Measurements from ENCODE around the gene SRGAP3.

SRGAP3 gene

DNA sequence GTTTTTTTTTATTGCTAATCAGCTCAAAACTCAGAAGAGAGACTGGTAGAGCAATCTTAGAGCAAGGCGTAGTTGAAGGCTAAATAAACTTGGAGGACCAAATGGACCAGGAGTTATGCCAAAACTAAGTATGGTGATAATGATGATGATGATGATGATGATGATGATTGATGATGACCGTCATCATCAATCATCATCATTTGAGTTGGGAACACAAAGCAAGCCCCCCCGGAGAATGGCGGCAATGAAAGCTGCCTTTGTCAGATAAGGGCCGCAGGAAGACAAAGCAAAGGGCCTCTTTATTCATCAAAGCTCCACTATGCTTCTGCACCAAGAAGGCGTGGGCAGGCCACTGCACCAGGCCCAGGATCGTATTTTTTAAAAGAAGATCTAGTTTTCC, 204.1 kb downstream of the SRGAP3 start:
- no peak overlapping the region for H3K27ac ChIP-seq
- TF ChIP-seq, protein P1, sequence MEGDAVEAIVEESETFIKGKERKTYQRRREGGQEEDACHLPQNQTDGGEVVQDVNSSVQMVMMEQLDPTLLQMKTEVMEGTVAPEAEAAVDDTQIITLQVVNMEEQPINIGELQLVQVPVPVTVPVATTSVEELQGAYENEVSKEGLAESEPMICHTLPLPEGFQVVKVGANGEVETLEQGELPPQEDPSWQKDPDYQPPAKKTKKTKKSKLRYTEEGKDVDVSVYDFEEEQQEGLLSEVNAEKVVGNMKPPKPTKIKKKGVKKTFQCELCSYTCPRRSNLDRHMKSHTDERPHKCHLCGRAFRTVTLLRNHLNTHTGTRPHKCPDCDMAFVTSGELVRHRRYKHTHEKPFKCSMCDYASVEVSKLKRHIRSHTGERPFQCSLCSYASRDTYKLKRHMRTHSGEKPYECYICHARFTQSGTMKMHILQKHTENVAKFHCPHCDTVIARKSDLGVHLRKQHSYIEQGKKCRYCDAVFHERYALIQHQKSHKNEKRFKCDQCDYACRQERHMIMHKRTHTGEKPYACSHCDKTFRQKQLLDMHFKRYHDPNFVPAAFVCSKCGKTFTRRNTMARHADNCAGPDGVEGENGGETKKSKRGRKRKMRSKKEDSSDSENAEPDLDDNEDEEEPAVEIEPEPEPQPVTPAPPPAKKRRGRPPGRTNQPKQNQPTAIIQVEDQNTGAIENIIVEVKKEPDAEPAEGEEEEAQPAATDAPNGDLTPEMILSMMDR (conservative IDR thresholded peaks at IDR 0.05) = no peak

DNA sequence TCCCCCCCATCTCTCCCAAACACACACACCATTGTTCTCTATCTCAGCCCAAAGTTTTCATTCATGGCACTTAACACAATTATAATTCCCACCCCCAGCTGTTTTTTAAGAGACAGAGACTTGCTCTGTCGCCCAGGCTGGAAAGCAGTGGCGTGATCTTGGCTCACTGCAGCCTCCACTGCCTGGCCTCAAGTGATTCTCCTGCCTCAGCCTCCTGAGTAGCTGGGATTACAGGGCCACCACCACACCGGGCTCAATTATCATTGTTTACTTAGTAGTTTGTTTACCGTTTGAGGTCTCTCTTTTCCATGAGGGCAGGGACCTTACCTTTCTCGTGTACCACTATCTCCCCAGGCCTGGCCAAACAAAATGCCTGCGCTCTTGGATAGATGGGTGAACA, 206.4 kb downstream of the SRGAP3 start:
- TF ChIP-seq, protein P1 (conservative IDR thresholded peaks at IDR 0.05) = no peak
- no peak overlapping the region for H3K27ac ChIP-seq

DNA sequence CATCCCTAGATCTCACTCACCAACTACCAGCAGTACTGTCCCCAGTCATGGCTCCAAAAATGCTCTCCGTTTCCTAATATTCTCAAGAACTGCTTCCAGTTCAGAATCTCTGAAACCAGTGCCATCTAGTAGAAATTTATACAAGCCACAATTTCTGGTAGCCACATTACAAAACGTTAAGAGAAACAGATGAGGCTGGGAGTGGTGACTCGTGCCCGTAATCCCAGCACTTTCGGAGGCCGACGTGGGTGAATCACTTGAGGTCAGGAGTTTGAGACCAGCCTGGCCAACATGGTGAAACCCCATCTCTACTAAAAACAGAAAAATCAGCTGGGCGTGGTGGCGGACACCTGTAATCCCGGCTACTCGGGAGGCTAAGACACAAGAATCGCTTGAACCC, 207.8 kb downstream of the SRGAP3 start:
- H3K27ac ChIP-seq = no peak overlapping the region
- TF ChIP-seq, protein P1 (conservative IDR thresholded peaks at IDR 0.05) = no peak

DNA sequence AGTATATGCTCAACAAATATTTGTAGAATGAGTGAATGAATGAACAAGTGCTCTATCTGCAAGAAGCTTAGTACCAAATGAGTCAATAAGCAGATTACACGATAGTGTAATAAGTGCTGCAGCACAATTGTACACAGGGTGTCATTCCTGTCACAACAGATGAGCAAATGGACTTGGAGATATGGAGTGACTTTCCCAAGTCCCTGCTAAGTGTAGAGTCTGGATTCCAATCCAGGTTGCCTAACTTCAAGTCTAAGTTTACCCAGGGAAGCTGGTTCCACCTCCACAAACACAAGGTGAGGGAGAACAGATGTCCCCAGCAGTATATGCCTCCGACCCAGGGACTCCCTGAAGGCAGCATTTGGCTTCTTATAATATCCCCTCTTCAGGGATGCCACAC, 208.4 kb downstream of the SRGAP3 start:
- TF ChIP-seq, protein P1 (conservative IDR thresholded peaks at IDR 0.05) = no peak
- H3K27ac ChIP-seq = no peak overlapping the region

DNA sequence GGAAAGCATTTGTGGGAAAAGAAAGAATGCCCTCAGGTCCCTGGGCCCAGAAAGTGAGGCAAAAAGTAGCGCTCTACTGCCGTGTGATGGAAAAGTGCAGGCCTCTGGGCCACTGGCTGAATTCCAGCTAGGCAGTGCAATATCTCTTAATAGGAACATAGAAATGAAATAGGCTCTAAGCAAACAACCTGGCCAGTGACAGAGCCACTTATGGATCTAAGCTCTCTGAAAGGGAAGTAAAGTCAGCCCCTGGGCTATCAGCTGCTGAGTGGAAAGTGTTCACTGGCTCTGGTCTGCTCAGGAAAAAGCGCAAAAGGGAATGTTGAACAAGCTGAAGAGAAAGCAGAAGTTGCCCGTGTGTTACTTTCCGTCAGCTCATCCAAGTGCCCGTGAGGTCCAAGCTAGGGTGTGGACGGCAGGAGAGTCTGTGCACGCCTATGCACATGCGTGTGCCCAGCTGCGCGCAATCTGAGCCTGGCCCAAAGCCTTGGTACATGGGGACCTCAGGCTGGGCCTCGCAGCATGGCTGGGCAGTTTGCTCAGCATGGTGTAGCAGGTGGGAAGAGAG, 212.2 kb downstream of the SRGAP3 start:
- H3K27ac ChIP-seq = peak overlapping the region; percentile 8; the same call in 1 of the 2 replicates
- TF ChIP-seq, protein P1 (conservative IDR thresholded peaks at IDR 0.05) = no peak

DNA sequence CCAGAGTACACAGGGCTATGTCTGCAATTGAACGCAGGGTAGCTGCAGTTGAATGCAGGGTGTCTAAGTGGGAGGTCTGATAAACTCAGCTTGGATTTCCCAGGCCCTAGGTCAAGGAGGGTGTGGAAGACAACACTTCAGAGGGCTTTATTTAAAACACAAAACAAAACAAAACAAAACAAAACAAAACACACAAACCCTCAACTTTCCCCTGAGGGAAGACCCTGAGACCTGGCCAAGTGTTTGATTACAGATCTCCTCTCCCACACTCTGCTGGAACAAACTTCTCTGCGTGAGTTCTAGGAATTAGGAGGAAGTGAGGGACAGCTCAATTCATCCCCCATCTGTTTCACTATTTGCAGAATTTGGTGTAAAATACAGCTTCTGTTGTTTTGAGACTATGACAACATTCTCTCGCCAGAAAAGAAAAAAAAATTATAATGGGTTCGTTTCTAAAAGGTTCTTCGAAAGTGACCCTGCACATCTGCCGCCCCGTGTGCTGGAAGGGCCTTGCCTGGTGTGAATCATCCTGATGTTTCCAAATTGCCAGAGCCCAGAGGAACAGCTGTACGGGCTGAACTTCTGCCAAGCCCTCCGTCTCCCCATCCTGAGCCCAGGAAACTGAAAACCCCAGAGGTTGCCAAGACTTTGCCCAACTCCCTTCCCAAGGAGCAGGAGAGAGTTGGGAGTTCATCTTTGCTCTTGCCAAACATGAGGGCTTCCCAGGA, 212.9 kb downstream of the SRGAP3 start:
- peak overlapping the region; percentile 8; the same call in 1 of the 2 replicates for H3K27ac ChIP-seq
- TF ChIP-seq, protein P1 (conservative IDR thresholded peaks at IDR 0.05) = no peak

DNA sequence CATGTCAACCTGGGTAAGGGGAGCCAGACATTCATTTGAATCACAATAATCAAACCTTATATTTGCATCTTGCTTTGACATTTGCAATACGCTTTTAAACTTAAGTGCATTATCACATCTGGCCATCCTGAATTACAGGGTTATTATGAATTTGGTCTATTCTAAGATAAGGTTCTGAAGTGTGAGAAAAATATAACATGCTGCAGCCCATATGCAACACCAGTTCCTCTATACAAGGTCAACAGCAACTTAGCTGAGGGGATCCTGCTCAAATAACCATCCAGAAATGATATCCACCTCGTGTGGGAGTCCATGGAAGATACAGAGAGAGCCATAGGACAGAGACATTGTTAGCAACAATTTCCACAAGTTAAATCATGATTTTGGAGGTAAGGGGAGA, 213.5 kb downstream of the SRGAP3 start:
- TF ChIP-seq, protein P1 (conservative IDR thresholded peaks at IDR 0.05) = no peak
- H3K27ac ChIP-seq = no peak overlapping the region

Measured in VCaP (cell line).